GM21423 (cell line): ENCODE measurements around the gene STX7.
"Not testable (repeated sequence)": the region's sequence is repeated elsewhere in the genome, so short reads cannot be mapped to it uniquely, and the experiment has no call there.

Experiments
- ATAC-seq: cut with Tn5 transposase; IDR thresholded peaks from one replicate; pipeline ENCODE4 v1.9.1; 2021; ENCODE audit warnings: mild to moderate bottlenecking, moderate library complexity; ENCODE audit not compliant: unreplicated experiment

The STX7 gene, protein sequence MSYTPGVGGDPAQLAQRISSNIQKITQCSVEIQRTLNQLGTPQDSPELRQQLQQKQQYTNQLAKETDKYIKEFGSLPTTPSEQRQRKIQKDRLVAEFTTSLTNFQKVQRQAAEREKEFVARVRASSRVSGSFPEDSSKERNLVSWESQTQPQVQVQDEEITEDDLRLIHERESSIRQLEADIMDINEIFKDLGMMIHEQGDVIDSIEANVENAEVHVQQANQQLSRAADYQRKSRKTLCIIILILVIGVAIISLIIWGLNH

DNA sequence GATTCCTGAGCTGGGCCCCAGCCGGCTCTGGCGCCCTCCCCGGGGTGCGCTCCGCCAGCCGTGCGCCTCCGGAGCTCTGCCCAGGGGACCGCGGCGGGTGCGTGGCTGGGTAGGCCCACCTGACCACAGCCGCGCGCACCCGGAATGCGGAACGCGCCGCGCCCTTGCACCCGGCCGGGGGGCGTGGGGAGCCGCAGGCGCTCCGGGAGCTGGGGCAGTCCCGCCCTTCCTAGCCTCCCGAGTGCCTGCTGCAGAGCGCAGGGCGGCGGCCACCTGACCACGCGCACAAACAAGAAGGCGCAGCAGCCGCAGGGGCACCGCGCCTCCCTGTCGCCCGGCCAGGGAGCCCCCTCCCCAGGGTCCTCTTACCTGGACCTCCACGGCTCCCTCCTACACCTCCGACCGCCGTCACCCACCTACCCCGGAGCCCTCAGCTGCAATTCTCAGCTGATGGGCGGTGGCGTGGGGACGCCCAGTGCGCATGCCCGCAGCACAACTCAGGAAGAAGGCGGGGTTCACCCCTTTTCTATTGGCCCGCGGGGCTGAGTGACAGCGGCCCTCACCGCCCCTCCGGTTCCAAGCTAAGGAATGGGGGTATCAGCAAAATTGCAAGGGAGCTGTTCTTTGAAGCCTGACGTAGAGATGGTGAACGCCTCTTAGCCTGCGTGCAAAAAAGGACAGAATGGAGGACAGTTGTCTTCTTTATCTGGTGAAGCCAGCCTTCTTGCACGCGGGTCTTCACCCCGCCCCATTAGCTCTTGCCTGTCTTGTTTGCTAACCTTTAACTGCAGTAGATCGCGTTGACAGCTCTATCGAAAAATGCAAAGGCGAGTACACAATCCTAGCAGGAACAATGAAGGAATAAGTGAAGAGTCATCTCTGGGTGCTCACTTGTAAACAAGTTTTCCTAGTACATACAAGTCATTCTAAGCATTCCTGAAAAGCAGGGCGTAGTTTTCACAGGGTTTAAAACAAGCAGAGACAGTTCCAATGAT, at the start of gene STX7:
TSS of gene STX7 (minus strand) at position 479 of the 995 bp plus-strand sequence. CDS start 9,586 bp downstream, outside the sequence.
- peak; percentile 85 for ATAC-seq

- ATAC-seq, result not testable (repeated sequence)
These were observed 47.2 kb upstream of the STX7 start for GRCh38 chr6:132560087-132560486.

DNA sequence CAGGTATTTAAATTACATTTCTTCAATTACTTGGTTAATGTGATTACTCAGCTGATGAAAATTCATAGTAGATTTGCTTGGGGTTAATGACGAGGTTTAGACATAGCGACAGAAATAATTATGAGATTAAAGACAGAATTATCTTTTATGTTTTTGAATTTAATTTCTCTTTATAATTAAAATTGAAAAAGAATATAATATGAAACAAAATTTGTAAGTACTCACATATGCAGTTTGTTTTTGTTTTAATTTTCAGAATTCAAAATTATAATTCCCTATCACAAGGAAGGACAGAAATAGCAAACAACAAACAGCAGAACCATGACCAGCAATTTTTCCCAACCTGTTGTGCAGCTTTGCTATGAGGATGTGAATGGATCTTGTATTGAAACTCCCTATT, 39.5 kb upstream of the STX7 start, which contains the start of gene TAAR8:
TSS of gene TAAR8 (plus strand) at position 301 of the 400 bp plus-strand sequence. CDS start at position 322, 21 bp downstream.
- no peak for ATAC-seq

DNA sequence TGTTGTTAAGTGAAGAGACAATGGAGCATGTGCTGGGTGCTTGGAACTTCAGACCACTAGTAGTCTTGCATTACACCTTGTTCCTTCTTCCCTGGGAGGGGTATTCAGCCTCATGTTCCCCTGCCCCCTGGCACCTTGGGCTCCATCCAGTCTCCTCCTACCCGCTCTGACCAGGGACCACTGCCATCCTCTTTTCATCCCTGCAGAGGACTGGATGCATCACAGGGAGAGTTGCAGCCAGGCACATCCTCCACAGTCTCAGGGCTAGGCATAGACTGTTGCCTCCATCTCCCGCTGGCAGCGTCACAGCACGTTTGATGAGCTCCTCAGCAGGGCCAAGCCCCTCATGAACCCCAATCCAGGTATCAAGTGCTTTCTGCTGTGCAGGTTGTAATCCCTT, 38.3 kb upstream of the STX7 start:
- ATAC-seq, result no peak

- no peak for ATAC-seq
These were observed 36.0 kb upstream of the STX7 start for GRCh38 chr6:132548746-132549463.

- ATAC-seq, result no peak
These were observed 31.9 kb upstream of the STX7 start for GRCh38 chr6:132544826-132545225.

DNA sequence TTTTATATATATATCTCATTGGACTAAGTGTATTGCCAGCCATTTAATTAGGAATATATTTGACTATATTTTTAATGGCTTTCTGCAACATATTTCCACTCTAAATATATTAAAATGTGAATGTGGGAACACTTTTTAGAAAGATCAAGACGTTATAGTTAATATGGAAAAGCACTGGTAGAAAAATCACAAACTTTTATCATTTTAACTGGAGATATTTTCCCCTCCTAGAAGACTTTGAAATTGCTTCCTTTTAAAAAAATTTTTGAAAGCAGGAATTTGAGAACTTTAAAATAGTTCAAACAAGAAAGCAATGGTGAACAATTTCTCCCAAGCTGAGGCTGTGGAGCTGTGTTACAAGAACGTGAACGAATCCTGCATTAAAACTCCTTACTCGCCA, 25.1 kb upstream of the STX7 start, which contains the start of gene TAAR9:
TSS of gene TAAR9 (plus strand) at position 301 of the 400 bp plus-strand sequence. CDS start at position 314, 13 bp downstream.
- ATAC-seq, result no peak

DNA sequence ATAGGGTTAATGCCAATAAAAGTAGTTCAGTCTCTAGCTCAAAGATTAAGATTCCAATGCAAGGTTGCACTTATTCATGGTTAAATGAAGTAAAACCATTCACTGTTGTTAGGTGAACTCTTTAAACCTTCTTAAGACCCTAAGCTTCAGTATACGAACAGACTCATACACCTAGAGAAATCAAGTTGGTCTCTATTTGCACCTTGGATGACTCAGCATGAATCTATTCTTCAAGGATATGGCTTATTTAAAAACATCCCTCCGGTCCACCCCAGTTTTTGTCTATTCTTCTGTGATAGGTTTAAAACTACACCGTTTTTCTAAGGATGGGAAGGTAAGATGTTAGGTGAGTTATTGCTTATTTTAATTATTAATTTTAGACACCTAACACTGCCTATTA, 24.2 kb upstream of the STX7 start:
- ATAC-seq, result no peak

- ATAC-seq, result not testable (repeated sequence)
These were observed 21.6 kb upstream of the STX7 start for GRCh38 chr6:132534546-132534945.

GRCh38 chr6:132530293-132530974, 17.5 kb upstream of the STX7 start:
- ATAC-seq, result peak; percentile 92

DNA sequence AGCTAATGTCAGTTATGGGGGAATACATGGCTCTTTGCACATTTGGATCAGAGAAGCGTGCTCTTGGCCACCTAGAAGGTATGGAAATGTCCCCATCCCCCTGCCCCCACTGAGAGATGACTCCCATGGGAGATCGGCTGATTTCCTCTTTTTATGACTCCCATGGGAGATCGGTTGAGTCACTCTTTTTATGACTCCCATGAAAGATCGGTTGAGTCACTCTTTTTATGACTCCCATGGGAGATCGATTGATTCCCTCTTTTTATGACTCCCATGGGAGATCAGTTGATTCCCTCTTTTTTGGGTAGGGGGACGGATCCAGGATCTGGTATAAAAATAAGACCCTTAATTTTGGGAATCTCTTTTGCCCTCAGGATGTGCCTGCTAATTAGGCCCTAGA, 14.9 kb upstream of the STX7 start:
- no peak for ATAC-seq

DNA sequence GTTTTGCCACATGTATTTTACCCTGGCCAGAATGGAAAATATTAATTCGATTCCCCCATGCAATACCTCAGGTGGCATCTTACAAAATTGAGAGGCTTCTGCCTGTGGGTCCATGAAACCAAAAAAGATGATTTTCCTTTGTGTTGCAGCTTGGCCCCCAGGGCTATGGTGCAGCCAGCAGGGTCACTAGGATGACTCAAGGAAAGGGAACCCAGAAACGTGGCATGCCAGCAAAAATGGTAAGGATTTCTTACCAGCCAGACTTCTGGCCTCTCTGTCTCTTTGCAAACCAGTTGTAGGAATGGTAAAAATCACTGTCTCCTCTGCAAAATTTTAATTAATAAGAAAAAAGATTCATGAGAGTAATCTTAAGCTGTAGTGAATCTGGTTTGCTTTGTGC, 13.5 kb upstream of the STX7 start:
- no peak for ATAC-seq

DNA sequence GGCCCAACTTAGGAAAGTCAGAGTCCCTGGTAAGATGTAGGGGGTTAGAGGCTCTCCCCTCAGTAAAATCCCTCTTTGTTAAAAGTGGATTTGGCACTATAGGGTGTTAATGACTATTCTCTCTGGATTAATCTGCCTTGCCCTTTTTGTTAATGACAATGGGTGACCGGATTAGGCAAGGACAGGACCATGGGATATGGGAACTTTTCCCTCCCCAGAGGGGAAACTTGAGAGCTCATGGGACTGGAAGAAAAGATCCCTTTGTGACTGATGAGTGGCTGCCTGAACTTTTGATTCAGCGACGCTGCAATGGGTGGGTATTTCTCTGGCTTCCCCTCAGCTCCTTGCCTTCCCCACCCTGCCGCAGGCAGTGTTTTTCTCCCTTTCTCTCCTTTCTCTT, 12.9 kb upstream of the STX7 start:
- ATAC-seq, result no peak

GRCh38 chr6:132524646-132525045, 11.7 kb upstream of the STX7 start:
- no peak for ATAC-seq

DNA sequence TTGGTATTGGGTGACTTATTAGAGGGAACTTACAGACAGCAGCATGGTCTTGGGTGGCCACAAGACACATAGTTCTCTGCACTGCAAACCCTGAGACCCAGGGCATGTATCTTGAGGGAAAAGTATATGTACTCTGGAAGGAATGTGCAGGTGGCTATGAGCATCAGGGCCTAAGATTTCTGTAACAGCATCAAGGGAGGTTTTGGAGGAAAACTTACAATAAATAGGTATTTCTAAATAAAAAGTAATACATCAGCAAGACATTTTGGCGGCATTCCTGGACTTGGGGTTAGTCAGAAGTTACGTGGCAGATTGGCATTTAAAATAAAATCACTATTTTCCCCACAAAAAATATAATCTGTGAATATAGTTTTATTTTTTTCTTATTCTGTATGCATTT, 8.0 kb upstream of the STX7 start:
- ATAC-seq, result no peak

- no peak for ATAC-seq
These were observed 2.5 kb upstream of the STX7 start for GRCh38 chr6:132515386-132515785.

- ATAC-seq, result no peak
These were observed 1.1 kb upstream of the STX7 start for GRCh38 chr6:132513831-132514545.

DNA sequence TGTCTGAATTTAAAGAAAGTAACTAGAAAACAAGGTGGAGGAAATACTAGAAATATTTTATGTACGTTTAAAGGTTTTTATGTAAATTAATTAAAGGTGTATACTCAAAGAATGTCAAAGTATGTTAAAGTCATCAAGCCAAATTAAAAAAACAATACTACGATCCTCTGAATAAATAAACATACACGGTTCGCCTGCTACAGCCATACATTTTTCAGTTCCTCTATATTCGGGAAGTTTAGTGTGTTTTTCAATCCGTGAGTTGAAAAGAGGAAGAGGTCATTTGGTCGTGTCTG, 626 bp downstream of the STX7 start:
- ATAC-seq, result no peak

- ATAC-seq, result no peak
These were observed 1.1 kb downstream of the STX7 start for GRCh38 chr6:132511831-132512220.

DNA sequence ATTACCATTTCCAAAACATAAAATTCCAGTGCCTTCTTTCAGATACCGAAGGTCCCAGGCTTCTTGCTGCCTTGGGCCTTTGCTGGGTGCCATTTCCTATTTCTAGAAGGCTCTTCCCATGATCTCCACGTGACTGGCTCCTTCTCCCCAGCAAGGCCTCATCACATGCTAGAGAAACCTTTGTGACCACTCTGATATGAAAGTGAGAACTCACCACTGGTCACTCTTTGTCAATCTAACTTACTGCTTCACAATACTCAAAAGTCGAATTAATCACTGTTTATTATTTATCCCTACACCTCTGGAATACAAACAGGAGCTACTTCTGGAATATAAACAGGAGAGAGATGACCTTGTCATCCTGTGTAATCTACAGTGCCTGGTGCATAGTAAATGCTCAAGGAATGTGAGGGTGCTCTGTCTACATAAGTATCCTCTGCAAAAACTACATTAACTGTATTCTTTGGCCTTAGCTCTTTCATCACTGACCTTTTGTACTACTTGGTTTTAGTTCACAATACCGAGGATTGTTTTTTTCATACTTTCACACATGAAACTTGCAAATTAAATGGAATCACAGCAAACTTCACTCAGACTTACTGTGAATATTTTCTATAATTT, 1.6 kb downstream of the STX7 start:
- ATAC-seq, result no peak
